Fibroblast of skin of right quadriceps (primary cell): ENCODE measurements around the gene KDM3B.
A peak's percentile ranks its signal among the peaks of the same experiment; 100 is the strongest.

Experiments used
- DNase-seq: peaks from one replicate; pipeline ENCODE4 v3.0.0-alpha.2; 2013

The KDM3B gene

DNA sequence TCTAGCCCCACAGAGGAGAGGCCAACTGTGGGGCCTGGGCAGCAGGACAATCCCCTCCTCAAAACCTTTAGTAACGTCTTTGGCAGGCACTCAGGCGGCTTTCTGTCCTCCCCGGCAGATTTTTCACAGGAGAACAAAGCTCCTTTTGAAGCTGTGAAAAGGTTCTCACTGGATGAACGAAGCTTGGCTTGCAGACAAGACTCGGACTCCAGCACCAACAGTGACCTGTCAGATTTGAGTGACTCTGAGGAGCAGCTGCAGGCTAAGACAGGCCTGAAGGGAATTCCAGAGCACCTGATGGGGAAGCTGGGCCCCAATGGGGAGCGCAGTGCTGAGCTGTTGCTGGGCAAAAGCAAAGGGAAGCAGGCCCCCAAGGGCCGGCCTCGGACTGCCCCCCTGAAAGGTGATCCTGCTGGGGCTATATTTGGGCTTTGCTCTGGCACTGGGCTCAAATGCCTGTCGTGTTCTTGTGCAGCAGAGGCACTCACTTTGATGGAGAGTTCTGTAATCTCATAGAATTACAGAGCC is 39.4 kb downstream of the KDM3B start:
- no peak for DNase-seq

DNA sequence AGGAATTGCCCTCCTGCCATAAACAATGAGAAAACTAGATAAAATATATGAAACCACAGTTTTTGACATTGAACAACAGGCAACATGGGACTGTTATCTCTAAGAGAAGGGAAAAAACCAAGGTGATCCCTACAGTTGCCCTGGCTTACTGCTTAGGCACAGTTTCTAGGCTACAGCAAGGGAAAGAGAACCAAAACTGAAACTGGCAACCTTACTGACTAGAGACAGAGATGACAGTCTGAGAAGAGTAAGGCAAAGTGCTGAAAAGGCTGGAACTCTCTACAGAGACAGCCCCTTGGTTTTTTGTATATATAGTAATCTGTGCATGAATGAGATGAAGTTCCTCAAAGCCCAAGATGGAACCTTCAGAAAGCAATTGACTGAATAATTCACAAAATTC is 50.2 kb downstream of the KDM3B start:
- DNase-seq, result no peak

DNA sequence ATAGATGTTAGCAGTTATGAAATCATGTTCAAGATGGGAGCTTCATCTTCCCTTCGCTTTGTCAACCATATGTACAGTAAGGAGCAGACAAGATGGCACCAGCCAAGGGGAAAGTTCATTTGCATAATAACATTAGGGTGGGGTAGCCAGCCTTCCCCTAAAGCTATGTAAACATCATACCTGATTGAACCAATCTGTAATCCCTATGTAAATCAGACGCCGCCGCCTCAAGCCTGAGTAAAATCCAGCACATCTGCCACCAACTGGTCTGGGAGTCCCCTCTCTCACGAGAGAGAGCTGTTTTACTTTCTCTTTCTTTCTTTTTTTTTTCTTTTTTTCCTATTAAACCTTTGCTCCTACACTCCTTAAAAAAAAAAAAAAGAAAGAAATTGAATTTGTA is 55.5 kb downstream of the KDM3B start:
- DNase-seq, result no peak

DNA sequence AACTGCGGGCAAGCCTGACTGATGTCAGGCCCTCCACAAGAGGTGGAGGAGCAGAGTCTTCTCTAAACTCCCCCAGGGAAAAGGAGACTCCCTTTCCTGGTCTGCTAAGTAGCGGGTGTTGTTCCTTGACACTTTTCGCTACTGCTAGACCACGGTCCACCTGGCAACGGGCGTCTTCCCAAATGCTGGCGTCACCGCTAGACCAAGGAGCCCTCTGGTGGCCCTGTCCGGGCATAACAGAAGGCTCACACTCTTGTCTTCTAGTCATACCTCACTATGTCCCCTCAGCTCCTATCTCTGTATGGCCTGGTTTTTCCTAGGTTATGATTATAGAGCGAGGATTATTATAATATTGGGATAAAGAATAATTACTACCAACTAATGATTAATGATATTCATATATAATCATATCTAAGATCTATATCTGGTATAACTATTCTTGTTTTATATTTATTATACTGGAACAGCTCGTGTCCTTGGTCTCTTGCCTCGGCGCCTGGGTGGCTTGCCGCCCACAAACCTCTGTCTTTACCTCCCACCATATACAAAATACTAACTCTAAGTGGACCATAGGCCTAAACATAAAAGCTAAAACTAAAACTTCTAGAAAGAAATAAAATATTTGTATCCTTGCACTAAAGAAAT is 58.6 kb downstream of the KDM3B start:
- peak; percentile 7 for DNase-seq

DNA sequence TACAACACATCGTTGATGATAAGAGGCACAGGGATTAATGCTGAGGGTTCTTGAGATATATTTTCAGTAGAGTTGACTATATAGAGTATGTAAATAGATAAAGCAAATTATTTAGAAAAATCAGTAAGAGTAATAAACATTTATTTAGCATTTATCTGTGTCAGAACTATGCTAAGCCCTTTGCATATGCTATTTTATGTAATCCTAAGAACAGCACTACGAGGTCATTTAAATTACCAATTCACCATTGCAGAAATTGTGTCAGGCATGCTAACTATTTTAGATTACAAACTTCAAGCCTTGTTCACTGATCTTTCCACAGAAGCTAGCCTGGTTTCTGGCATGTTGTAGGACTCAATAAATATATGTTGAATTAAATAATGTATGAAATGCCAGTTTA is 66.0 kb downstream of the KDM3B start:
- no peak for DNase-seq

DNA sequence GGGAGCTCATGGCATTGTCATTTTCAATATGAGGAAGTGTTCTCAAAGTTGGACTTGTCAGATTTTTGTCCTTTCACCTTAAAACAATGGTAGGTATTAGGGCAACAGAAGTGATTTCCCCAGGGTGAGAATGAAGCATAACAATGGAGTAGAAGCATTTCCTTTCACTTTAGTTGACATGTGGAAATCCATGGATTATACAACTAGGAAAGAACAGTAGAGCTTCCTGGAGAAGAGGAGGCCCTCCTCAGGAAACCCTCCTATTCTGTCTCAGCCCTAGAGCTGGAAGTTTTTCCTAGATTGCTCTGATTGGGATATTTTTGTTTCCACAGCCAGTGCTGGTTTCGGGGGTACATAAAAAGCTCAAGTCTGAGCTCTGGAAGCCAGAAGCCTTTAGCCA is 72.6 kb downstream of the KDM3B start:
- DNase-seq, result no peak

DNA sequence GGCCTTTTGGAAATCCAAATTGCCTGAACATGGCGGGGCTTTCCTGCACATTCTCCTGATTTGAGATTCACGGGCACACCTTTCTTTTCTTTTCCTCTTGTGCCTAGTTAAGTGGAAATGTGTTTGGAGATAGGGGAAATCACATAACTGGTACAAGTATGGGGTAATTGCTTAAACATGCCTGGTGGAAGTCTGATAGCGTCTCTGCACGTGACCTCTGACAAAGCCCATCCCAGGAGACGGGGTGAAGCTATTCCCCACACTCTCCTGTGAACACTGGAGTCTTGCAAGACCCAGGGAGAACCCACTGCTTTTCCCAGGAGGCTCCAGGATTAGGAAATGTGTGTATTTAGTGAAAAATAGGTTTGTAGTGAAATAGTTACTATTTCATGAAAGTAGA is 83.5 kb downstream of the KDM3B start:
- no peak for DNase-seq

DNA sequence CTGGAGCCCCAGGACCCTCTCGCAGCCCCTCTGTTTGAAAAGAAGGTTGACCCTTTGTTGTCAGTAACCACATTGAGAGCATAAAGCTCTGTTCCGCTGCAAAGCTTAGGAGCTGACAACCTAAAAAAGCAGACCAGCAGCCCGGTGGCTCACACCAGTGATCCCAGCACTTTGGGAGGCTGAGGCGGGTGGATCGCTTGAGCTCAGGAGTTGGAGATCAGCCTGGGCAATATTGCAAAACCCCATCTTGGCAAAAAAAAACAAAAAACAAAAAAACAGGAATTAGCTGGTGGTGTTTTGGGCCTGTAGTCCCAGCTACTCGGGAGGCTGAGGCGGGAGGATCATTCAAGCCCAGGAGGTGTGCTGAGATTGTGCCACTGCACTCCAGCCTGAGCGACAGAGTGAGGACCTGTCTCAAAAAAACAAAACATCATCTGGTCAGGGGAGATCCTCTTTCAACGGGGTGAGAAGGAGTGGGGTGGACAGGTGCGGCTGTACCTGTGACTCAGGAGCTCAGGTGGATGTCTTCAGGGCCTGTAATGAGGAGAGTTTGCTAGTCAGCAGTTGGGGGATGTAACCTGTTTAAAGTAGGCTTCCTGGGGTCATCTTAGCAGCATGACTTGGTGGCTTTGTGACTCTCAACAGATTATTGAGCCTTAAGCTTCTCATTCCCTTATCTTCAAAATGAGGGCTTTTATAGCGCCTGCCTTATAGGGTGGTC is 85.7 kb downstream of the KDM3B start:
- DNase-seq, result no peak

DNA sequence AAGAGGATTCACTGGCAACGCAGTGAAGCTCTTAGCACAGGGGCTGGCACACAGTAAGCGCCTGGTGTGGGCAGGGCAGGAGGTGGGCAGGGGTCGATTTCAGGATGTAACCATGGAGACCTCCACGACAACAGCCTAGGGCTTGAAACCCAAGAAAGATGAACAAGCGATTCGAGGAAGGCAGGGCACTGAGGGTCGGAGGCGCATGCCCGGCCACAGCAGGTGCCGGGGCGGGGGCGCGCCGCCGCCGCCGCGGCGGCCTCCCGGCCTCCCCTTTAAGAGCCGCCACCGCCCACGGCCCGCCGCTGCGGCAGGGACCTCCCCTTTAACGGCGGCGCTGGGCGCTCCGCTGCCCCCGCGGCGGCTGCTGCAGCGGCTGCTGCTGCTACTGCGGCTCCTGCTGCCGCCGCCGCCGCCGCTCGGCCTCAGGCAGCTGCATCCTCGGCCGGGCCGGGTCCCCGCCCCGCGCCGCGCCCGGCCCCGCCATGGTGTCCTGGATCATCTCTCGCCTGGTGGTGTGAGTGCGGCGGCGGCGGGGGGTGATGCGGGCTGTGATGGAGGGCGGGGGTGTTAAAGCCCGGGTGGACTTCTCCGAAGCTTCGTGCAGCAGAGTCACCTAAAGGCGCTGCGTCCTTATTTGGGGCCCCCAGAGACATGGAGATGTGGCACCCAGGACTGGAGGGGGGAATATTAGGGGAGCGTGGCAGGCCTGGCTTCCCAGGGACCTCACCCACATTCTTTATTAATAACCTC is 86.4 kb downstream of the KDM3B start, which contains the start of gene REEP2:
TSS of gene REEP2 (plus strand) at position 334 of the 753 bp plus-strand sequence. CDS start at position 486, 152 bp downstream.
- DNase-seq, result peak; percentile 39

DNA sequence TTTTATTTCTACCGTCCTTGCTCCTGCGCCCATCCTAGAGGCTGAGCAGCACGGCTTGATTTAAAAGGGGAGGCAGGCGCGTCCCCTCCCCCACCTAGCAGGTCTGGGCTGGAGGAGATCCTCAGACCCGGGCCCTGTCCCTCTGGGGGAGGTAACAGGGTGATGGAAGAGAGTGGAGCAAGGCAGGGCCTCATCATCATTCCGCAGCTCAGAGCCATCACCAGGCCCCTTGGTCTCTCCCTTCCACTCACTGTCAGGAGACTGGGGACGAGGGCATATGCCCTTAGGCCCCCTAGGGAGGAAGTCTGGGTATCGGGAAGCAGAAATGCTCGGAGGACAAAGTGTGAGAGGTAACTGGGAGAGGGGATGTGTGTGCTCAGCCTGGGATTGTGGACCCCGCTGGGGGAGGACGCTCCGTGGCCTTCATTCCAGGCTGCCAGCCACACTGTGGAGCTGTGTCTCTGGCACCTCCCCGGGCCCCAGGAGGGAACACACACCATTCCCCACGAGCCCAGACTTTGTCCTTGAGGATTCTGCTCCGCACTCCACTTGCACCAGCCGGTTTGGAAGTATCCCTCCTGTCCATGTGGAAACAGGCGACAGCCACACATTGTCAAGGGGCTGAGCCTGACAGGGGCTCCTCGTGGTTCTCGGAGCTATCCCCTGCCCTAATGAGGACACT is 87.1 kb downstream of the KDM3B start:
- no peak for DNase-seq

DNA sequence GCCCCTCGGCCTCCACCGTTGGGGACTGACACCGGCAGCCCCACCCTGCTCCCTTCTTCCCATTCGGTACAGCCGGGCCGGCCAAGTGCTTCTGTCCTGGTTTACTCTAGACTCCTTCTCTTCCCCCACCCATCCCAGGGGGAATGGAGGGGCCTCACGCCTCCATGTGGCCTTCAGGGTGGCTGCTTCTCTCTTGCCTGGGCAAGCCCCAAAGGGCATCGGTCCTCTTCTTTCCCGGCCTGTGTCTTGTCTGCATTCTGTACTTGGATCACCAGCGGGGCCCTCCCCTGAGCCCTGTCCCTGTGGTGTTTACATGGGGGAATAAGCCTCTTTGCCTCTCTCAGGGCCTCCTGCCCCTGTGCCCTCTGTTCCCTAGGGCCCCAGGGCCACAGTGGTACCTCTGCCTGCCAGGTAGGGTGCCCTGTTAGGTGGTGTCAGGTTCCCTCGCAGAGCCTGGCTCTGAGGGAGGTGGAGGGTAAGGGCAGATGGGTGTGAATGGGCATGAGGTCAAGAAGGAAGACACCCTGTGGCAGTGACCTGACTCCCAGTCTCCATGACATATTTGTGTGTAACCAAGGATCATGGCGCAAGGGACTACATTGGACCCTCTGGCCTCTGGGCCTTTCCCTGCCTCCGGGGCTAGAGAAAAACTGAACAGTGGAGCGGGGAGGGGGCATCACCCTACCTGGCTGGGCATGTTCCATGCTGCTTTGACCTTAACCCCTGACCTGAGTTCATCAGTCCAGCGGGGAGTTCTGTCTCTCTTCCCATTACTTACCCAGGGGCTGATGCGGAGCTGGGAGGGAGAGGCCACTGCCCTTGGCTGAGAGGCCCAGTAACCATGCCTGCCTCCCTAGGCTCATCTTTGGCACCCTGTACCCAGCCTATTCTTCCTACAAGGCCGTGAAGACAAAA is 87.9 kb downstream of the KDM3B start:
- no peak for DNase-seq

DNA sequence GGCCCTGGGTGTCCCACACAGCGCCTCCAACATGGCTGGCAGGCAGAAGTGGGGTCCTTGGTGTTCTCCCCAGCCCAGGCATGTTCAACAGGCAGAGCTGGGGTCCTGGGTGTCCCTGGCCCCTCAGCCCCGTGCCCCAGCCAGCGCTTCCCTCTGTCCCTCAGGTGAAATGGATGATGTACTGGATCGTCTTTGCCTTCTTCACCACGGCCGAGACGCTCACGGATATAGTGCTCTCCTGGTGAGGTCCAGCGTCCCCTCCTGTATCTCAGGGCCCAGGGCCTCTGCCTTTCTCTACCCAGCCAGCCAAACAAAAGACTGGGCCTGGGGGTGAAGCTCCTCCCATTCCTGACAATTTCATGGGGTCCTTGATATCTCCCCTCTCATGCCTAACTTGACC is 88.7 kb downstream of the KDM3B start:
- no peak for DNase-seq

DNA sequence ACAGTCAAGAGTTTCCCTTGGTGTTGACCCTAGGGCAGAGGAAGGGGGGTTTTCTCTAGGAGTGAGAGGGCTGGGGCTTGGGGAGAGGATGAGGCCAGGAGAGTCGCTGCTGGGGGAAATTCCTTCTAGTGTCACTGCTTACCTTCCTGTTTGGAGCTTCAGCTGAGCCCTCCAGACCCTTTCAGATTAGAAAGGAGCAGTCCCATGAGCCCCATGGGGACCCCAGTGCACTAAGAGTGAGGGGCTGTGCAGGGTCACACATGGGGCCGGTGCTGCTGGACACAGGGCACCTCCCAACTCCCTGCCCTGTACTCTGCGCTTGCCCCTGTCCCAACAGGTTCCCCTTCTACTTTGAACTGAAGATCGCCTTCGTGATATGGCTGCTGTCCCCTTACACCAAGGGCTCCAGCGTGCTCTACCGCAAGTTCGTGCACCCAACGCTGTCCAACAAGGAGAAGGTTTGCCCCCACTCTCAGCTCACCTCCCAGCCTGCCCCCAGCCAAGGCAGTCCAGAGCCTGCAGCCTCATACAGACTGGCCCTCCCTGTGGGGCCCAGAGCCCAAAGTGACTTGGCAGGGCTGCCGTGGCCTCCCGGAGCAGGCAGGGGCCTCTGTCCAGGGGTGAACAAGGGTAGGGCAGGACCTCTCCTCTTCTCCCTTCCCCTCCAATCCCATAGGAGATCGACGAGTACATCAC is 91.7 kb downstream of the KDM3B start:
- no peak for DNase-seq

DNA sequence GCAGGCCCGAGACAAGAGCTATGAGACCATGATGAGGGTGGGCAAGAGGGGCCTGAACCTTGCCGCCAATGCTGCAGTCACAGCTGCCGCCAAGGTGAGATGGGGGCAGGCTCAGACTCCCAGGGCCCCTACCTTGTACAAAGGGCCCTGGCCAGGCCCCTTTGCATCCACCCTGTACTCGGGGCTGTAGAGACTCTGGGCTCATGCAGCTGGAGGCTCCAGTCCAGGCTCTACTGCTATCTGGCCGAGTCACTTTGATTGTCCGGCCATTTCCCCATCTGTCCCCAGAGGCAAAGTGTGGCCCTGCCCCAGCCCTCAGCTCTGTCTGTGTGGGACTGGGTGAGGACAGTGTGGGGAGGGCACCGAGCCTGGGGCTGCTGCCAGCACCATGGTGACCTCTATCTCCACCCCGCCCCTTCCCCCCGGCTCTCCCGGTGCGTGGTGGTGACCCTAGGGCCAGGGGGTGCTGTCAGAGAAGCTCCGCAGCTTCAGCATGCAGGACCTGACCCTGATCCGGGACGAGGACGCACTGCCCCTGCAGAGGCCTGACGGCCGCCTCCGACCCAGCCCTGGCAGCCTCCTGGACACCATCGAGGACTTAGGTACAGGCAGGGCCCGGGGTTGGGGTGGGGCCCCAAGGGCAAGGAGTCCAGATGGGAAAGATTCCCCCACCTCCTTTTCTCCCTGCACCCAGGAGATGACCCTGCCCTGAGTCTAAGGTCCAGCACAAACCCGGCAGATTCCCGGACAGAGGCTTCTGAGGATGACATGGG is 92.5 kb downstream of the KDM3B start:
- DNase-seq, result no peak

DNA sequence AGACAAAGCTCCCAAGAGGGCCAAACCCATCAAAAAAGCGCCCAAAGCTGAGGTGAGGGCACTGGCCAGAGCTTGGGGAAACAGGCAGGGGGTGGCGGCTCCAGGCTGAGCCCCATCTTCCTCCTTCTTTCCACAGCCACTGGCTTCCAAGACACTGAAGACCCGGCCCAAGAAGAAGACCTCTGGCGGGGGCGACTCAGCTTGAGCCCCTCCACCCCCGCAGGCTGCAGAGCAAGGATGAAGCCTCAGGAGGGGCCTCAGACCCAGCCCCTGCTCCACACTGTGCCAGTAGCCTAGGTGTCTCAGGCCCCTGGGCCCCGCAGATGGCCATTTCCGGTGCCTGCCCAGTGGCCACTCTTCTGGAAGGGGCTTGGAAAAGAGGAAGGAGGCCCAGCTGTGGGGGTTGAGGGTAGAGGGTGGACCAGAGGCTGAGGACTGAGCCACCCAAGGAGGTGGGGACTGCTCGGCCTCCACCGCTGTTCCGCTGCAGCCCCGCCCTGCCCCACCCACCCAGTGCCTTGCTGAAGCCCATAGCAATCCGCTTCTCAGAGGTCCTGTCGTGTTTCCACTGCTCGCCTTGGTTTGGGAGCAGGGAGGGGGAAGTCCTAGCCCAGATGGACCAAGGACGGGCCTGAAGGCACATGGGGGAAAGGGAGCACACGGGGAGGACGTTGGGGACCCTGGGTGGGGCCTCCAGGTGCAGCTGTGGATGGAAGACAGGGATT is 93.2 kb downstream of the KDM3B start:
- DNase-seq, result no peak

DNA sequence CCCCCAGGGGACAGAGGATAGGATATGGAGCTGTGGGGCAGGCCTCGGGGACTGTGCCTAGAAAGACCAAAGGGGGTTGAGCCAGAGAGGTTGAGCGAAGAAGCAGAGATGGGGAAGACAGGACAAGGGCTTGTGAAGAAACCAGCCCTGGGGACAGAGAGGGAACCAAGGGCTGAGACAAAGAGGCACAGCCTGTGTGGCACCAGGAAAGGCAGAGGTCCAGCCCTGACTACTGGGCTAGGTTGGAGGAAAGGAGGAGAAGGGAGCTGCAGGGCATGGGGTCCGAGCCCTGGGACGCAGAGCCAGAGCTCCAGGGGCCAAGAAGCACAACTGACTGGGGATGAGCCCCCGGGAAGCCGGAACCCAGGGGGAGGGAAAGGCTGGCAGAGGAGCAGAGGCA is 95.6 kb downstream of the KDM3B start:
- no peak for DNase-seq

DNA sequence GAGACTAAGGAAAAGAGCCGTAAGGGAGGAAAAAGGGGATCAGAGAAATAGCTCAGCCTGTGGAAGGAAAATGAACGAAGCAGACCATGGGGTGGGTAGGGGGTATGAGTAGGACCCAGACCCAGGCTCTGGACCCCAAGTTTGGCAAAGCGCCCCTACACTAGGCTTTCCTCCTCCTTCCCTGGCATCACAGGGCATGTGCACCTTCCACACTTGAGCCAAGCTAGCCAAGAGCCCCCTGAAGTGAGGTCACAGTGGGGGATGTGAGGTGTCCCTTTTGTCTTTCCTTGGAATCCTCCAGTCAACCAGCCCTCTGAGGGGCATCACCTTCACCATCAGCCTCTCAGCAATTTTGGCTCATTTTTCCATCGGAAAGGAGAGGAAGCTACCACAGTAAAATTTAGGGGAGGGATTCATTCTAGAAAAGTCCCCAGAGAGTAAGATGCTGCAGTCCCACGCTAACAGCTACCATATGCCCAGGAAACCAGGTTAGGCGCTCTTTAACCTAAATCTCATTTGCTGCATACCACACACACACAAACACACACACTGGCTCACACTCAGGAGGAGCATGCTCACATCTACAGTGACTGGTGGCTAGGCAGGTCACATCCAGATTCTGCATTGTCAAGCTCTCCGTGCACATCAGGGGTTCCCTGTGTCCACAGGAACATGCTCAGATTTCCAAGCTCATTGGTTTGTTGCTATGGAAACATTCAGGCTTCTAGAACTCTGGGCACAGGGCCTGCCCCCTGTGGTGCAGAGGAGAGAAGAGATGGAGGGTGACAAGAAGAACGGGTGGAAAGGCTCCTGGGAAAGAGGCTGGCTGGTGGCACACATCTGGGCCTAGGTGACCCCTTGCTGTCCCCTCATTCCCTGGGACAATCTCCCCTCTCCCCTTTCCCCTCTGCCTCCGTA is 96.3 kb downstream of the KDM3B start:
- peak; percentile 69 for DNase-seq

DNA sequence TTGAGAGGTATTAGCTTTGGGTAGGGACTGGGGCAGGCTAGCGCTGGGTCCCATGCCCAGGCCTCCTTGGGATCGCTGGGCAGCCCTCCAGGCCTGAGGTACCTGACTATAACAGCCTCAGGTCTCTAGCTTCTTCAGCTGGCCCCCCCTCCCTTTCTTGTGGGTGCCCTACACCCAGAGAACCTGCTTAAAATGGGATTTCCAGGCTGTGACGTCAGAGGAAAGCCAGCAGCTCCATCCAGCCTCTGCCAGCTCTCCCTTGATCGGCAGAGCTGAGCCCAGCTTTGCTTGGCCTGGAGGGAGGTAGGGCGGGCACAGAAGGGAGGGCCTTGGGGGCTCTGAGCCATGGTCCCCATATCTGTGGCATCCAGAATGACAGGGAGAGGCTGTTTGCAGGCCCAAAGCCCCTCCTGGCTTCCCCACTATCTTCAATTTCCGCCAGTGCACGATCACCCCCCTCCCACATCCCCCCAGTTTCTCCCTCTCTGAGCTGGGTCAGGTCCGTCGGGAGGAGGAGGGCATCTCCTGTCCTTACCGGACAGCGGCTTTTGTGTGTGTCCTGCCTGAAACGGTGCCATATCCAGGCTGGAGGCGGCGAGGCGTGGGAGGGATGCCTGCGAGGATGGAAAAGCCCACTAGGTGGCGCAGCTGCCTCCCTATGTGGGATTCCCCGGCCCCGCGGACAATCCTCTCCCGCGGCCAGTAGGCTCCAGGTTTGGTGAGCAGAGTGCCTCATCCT is 97.2 kb downstream of the KDM3B start:
- DNase-seq, result peak; percentile 72
